A673 (cell line): ENCODE measurements around the gene CEBPB. TPM values are rescaled to one million over a fixed set of nuclear protein-coding genes. Genes with fewer than 3 reads are reported as not detected.
"Not testable (repeated sequence)": the region's sequence is repeated elsewhere in the genome, so short reads cannot be mapped to it uniquely, and the experiment has no call there.

Experiments
- BruUV-seq: library from RNA; stranded (reverse); fragments of 400-500 nt; replicated peaks from 2 replicates; lab custom pipeline; 2021; lab: Mats Ljungman, UMichigan
- CTCF ChIA-PET: fragments of 300-600 bp; sonication (Branson Sonifier 250); formaldehyde crosslinking; loops from one replicate; lab custom pipeline; 2022; ENCODE audit warnings: antibody characterized with exemption; lab: Charles Lee
- POLR2A ChIA-PET: fragments of 300-600 bp; sonication (Branson Sonifier 250); formaldehyde crosslinking; loops from one replicate; lab custom pipeline; 2022; ENCODE audit warnings: antibody characterized with exemption; ENCODE audit not compliant: low non-redundant PET; lab: Charles Lee
- DNase-seq: peaks from one replicate; pipeline ENCODE4 v3.0.0-alpha.2; 2015; ENCODE audit warnings: low spot score
- H3K27ac ChIP-seq: fragments of 200-600 bp; sonication (generic); 2 replicates; pipeline ENCODE4 v1.5.1; 2016; ENCODE audit warnings: mixed run types, low read depth, mild to moderate bottlenecking, mixed read lengths, antibody characterized with exemption, low read length; ENCODE audit not compliant: poor library complexity, severe bottlenecking
- H3K27me3 ChIP-seq: fragments of 200-600 bp; sonication (generic); replicated peaks from 2 replicates; pipeline ENCODE4 v1.6.1; 2017; ENCODE audit warnings: mixed run types, low read depth, mild to moderate bottlenecking, mixed read lengths, antibody characterized with exemption, low read length; ENCODE audit not compliant: insufficient read depth, poor library complexity
- H3K36me3 ChIP-seq: fragments of 200-600 bp; sonication (generic); 2 replicates; pipeline ENCODE4 v1.6.1; 2016; ENCODE audit warnings: mixed run types, mild to moderate bottlenecking, mixed read lengths, antibody characterized with exemption, low read length; ENCODE audit not compliant: insufficient read depth, poor library complexity, severe bottlenecking
- H3K4me1 ChIP-seq: fragments of 200-600 bp; sonication (generic); 2 replicates; pipeline ENCODE4 v1.6.1; 2017; ENCODE audit warnings: mixed run types, mild to moderate bottlenecking, mixed read lengths, antibody characterized with exemption, low read length; ENCODE audit not compliant: insufficient read depth, poor library complexity, severe bottlenecking
- H3K4me3 ChIP-seq: fragments of 200-600 bp; sonication (generic); 2 replicates; pipeline ENCODE4 v1.5.1; 2016; ENCODE audit warnings: low read depth, mixed run types, mild to moderate bottlenecking, mixed read lengths, low read length; ENCODE audit not compliant: poor library complexity, severe bottlenecking
- H3K9me3 ChIP-seq: fragments of 200-600 bp; sonication (generic); 2 replicates; pipeline ENCODE4 v1.6.1; 2016; ENCODE audit warnings: mixed run types, low read depth, mild to moderate bottlenecking, mixed read lengths, antibody characterized with exemption, low read length; ENCODE audit not compliant: poor library complexity, severe bottlenecking
- CTCF ChIP-seq: fragments of 300-800, 200-600 bp; sonication (generic); conservative IDR thresholded peaks from 2 replicates; pipeline ENCODE4 v1.5.1; 2017; ENCODE audit warnings: low read depth, mild to moderate bottlenecking, antibody characterized with exemption, low read length, moderate library complexity, mixed read lengths
- EZH2 ChIP-seq: fragments of 200-600 bp; sonication (generic); IDR thresholded peaks from 2 replicates; pipeline ENCODE4 v1.6.1; 2017; ENCODE audit warnings: borderline replicate concordance, low read depth, mild to moderate bottlenecking, mixed read lengths, antibody characterized with exemption, low read length; ENCODE audit not compliant: poor library complexity, severe bottlenecking
- intact Hi-C: fragments of 100-400 bp; cut with micrococcal nuclease; formaldehyde crosslinking; loops from one replicate; pipeline ENCODE4 v1.10.0; 2022; ENCODE audit not compliant: unreplicated experiment
- total RNA-seq: library from RNA; stranded (reverse); gene quantifications from 2 replicates; pipeline ENCODE4 v1.2.3, GENCODE V29; 2021

Gene CEBPB
- total RNA-seq, 1 experiment from 2014 or later = 130 TPM

GRCh38 chr20:50153500-50154377, 36.9 kb upstream of the CEBPB start, which contains the start of gene PEDS1:
PEDS1 (minus strand) TSS chr20:50153723; CDS start chr20:50153637, 86 bp downstream.
- peak within 1 kb of the TSS; percentile 91 for H3K27ac ChIP-seq
- H3K4me1 ChIP-seq = peaks cover 18% of the 10 kb centered on the region
- TF ChIP-seq EZH2 = no peak
- TF ChIP-seq CTCF = no peak
- peak; percentile 95 for DNase-seq
- H3K9me3 ChIP-seq = no peaks in the 10 kb centered on the region
- ChIA-PET POLR2A (interaction anchor here (0.5 to 1.0 kb wide), 2 partner anchors 12 to 1077 kb away, joined by 6 to 8 read pairs; no protein-coding TSS in a partner anchor), CTCF (interaction anchor here (0.6 to 1.2 kb wide), 3 partner anchors 16 to 33 kb away, joined by 3 to 5 read pairs (median 3); no protein-coding TSS in a partner anchor)
- intact Hi-C loops = no loop called here
- H3K4me3 ChIP-seq = peak within 1 kb of the TSS; percentile 80
- BruUV-seq = no TSS peak
- H3K36me3 ChIP-seq = no peaks in the 10 kb centered on the region
- no peaks in the 10 kb centered on the region for H3K27me3 ChIP-seq

GRCh38 chr20:50161494-50161893, 29.1 kb upstream of the CEBPB start:
- intact Hi-C loops = not testable (repeated sequence)

GRCh38 chr20:50163570-50164317, 26.9 kb upstream of the CEBPB start:
- no peak for DNase-seq
- intact Hi-C loops = no loop called here
- Histone ChIP-seq H3K9me3 (no peaks in the 10 kb centered on the region), H3K27me3 (no peaks in the 10 kb centered on the region), H3K4me3 (no peak overlapping the region), H3K27ac (peak overlapping the region; percentile 26), H3K4me1 (peaks cover 22% of the 10 kb centered on the region), H3K36me3 (no peaks in the 10 kb centered on the region)
- no TSS peak for BruUV-seq
- TF ChIP-seq CTCF = no peak
- no peak for TF ChIP-seq EZH2
- POLR2A ChIA-PET = no interaction called here
- CTCF ChIA-PET = no interaction called here

More at GRCh38 chr20:50161494-50161893, 29.1 kb upstream of the CEBPB start:
- H3K36me3 ChIP-seq, BruUV-seq, DNase-seq, CTCF ChIA-PET, H3K4me3 ChIP-seq, H3K27ac ChIP-seq, H3K9me3 ChIP-seq, H3K27me3 ChIP-seq, POLR2A ChIA-PET: not testable (repeated sequence)
- H3K4me1 ChIP-seq = peaks cover 22% of the 10 kb centered on the region
